Raji (cell line): ENCODE data around the gene NARF.

ENCODE experiments used
- POLR2A ChIP-seq: IDR thresholded peaks from 2 replicates; pipeline ENCODE4 v1.6.1; 2011; ENCODE audit warnings: low read depth, low read length, control low read depth; ENCODE audit not compliant: insufficient read depth

Gene NARF

DNA sequence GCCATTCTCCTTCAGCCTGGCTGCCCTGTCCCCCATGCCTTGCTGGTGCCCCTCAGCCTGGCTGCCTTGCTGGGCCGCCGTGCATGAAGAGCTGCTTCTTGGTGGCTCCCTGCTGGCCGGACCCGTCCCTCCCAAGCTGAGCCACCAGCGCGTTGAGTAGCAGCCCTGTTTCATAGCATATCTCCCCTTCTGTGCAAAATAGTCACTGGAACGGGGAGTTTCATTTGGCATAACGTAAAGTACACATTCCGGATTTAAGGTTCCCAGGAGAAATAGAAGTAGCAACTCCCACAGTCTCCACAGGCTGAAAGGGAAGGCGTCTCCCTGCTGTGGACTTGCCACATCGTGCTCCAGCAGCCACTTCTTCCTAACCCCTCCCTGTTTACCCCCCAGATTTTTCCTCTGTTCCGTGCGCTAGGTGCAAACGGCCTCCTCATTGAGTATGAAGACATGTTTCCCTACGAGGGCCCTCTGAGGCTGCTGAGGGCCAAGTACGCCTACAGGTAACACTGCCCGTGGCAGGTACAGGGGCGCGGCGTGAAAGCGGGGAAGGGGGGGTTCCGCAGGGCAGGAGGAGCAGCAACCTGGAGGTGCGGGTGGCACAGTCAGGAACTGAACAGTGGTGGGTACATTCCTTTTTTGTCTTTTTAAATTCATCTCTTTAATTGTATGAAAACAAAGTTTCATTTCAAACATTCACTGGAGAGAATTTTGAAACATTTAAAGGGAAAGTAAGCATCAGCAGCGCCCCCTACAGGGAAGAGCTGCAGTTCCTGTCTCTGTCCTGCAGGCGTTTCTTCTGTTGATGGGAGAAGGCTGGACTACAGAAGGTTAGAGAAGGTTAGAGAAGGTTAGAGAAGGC, 34.3 kb upstream of the NARF start:
- TF ChIP-seq POLR2A = no peak

DNA sequence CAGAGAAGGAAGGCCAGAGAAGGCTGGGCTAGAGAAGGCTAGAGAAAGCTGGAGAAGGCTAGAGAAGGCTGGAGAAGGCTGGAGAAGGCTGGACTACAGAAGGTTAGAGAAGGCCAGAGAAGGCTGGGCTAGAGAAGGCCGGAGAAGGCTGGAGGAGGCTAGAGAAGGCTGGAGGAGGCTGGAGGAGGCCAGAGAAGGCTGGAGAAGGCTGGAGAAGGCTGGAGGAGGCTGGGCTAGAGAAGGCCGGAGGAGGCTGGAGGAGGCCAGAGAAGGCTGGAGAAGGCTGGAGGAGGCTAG, 33.7 kb upstream of the NARF start:
- no peak for TF ChIP-seq POLR2A

DNA sequence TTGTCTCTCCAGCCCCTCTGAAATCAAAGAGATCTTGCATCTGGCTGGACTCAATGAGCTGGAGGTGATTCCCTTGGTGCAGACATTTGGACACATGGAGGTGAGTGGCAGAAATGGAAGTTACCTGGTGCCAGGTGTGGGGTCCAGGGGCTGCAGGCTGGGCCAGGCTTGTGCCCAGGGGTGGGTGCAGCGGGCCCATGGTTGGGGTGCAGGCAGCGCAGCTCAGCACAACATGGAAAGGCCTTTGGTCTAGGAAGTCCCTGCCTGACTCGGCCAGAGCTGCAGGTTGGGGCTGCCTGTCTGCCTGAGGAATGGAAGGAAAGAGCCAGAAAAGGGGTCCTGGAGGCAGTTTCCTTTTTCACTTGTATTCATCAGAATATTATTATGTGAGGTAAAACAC, 30.0 kb upstream of the NARF start:
- TF ChIP-seq POLR2A = no peak

DNA sequence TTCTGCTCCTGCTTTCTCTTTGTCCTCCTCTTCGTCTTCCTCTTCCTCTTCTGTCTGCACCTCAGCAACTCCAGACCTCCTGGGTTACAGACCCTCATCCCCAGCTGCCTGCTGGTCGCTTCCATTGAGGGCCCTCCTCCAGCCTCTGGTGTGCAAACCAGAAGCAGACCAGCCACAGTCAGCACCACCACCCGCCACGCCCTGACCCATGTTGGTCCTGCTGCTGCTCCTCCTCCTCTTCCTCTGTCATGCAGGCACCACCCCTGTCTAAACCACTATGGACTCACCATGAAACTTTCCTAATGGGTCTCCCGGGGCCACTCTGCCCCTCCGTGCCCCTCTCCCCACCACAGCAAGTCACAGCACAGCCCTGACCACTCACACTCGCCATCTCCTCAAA, 28.7 kb upstream of the NARF start:
- TF ChIP-seq POLR2A = no peak

DNA sequence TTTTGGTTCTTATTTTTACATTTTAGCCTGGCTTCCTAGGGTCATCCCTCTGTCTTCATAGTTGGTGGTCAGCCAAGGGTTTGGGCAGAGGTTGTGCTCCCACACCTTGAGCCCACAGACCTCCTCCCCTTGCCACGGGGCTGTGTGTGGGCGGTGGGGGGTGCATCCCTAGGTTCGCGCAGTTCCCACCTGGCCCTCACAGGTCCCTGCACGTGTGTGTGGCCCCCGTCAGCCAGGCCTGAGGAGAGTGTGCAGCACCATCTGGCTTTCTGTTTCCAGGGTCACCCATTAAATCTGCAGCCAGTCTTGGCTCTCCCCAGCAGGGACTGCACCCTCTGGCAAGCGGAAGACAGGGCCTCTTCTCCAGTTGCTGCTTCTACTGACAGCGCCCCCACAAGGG, 26.5 kb upstream of the NARF start:
- no peak for TF ChIP-seq POLR2A

DNA sequence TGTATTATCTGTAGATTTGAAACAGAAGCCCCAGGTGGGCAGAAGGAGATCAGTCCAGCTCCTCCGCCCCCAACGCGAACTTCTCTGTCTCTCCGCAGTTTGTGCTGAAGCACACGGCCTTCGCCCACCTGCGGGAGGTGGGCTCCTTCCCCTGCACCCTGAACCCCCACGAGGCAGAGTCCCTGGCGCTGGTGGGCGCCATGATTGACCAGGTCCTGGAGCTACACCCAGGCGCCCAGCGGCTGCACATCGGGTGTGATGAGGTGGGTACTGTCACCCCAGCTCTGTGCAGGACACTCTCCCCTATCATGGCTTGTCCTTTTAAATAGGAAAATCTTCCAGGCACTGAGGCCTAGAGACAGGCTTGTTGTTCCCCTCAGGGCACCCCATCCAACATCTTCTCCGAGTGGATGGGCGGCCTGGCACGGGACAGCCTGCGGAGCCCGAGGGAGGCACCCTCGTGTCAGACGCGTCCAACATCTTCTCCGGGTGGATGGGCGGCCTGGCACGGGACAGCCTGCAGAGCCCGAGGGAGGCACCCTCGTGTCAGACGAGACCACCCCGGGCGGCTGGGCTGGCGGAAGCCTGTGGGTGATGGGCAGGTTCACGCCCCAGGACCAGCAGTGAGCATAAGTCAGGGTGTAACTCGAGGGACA, 24.9 kb upstream of the NARF start:
- TF ChIP-seq POLR2A = no peak

DNA sequence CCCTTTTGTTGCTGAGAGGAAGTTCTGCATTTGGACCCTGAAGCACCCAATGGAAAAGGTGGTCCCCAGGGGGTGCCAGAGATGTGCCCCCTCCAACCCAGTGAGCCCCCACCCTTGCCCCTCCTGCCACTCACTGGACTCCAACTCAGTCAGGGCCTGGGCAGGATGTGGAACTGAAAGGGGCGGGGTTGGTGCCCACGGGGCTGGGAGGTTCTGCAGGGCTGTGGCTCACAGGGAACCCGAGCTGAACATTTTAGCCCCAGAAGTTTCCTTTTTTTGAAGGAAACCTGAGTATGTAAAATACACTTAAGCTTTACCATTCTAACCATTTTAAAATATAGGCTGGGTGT, 24.4 kb upstream of the NARF start:
- TF ChIP-seq POLR2A = no peak

DNA sequence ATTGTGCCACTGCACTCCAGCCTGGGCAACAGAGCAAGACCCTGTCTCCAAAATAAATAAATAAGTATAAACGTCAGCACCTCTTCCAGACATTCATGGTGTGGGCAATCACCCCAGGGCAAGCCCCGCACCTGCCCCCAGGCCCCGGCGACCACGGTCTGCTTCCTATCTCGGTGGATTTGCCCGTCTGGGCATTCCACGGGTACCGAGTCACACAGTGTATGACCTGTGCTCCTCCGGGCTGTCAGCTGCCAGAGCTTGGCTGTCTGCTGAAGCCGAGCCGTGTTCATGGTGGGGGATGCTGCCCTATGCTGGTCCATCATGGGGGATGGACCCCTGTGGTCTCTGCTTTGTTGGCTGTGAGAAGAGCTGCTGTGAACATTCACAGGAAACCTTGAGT, 23.4 kb upstream of the NARF start:
- TF ChIP-seq POLR2A = no peak

DNA sequence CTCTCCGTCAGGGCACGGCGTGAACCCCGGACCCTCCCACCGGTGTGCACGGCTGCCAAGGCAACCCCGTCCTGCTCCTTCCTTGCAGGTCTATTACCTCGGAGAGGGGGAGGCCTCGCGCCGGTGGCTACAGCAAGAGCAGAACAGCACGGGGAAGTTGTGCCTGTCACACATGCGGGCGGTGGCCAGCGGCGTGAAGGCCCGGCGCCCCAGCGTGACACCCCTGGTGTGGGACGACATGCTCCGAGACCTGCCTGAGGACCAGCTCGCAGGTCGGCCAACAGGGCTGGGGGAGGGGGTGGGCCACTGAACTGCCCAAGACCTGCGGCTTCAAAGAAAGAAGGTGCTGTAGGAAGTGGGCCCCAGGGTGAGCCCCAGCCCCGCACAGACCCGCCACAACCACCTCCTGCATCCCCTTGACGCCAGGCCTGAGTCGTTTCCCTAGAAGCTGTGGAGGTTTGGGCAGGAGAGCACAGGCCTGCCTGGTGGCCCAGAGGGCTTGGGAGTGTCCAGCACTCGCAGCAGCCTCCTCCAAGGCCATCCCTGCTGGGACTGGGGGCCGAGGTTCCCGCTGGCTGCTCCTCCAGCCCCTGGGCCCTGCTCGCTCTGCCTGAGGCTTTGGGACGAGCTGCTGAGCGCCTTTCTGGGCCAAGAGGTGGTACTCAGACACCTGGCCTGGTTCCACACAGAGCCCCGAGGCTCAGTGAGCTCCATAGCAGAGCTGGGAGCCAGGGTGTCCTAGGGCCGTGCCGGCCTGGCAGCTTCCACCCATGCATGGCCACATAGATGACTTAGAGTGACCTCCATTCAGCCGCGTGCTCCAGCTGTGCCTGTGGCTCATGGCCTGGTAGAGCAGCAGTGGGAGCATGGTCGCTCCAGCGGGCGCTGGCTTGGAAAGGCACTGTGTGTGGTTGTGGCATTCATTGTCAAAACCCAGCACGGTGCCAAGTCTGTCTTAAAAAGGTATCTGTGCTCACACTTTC, 22.6 kb upstream of the NARF start:
- TF ChIP-seq POLR2A = no peak

DNA sequence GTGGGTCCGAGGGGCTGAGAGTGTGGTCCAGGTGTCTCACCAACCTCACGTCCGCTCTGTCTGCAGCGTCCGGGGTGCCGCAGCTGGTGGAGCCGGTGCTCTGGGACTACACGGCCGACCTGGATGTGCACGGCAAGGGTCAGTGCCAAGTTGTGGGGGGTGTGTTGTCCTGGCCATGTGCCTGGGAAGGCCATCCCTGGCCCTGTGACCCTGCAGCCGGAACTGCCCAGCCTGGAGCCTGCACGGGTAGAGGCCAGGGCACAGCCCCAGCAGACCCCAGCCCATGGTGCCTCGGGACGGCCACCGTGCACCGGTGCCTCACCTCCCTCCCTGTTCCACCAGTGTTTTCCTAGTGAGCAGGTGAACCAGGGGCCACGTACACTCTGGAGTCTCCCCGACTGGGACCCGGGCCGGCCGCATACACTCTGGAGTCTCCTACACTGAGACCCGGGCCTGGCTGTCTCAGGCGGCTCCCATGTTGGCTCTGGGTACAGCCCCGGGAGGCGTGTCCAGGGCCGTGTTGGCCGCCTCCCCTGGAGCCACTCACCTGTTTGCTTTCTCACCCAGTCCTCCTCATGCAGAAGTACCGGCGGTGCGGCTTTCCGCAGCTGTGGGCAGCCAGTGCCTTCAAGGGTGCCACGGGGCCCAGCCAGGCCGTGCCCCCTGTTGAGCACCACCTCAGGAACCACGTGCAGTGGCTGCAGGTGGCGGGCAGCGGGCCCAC, 21.8 kb upstream of the NARF start:
- no peak for TF ChIP-seq POLR2A

DNA sequence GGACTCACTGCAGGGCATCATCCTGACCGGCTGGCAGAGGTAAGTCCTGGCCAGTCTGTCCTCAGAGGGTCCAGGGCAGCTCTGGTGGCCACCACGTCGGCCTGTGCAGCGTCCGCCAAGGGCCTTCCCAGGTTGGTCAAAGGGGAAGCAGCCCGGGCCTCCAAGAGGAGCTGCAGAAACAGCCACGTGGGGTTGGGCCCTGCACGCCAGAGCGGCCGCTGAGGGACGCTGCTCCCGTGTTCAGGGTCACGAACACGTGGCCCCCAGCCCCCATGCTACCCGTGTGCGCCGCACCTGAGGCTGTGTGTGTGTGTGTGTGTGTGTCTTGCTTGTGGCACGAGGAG, 21.2 kb upstream of the NARF start:
- TF ChIP-seq POLR2A = no peak

DNA sequence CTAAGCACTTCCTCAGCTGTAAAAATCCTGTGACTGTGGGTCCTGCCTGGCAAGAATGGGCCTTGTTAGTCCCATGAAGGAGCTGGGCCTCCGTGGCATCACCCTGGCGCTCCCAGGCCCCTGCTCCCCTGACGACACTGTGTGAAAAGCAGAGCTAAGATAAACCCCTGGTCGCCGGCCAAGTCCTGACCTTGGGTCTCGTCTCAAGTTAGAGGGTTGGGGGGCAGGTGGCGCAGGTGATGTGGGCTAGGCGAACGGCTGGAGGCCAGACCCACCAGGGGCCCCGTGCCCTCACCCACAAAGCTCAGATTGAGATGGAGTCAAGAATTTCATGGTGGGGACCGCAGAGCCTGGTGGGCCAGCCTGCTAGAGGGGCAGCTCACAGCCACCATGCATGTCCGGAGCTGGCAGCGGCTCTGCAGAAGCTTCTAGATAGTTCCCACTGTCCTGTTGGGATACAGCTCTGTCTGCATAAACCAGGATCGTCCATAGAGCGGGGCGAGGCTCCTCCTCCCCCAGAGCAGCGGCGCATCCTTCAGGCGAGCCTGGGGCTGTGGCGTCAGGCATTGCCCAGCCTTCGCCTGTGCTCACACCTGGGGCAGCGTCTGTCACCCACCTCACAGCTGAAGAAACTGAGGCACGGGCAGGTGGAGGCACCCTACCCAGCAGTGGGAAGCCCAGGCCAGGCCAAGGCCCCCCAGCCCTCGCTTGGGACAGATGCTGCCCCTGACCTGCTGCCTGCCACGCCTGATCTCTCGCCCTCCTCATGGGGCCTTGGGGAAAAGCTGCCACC, 19.9 kb upstream of the NARF start:
- no peak for TF ChIP-seq POLR2A

DNA sequence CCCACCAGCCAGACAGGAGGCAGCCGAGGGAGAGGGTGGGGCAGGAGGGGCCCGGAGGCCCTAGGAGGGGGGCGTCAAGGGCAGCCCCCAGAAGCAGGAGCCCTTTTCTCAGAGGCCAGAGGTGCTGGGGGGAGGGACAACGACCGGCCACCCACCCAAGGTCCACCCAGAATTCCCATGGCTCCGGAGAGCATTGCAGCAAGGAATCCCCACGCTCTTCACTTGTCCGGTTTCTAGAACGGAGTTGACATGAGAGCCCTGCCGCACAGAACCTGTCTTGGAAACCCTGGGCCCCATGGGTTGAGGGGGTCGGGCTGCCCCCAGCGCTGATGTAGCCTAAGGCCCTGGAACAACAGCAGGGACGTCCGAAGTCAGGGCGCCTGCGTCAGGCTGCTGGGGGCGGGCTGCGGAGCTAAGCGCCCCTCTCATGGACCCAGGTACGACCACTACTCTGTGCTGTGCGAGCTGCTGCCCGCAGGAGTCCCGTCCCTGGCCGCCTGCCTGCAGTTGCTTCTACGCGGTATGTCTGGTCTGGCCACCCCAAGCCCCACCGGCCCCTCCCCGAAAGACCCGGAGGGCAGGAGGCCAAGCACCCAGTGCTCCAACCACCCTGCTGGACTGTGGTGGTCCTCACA, 19.2 kb upstream of the NARF start:
- TF ChIP-seq POLR2A = no peak

DNA sequence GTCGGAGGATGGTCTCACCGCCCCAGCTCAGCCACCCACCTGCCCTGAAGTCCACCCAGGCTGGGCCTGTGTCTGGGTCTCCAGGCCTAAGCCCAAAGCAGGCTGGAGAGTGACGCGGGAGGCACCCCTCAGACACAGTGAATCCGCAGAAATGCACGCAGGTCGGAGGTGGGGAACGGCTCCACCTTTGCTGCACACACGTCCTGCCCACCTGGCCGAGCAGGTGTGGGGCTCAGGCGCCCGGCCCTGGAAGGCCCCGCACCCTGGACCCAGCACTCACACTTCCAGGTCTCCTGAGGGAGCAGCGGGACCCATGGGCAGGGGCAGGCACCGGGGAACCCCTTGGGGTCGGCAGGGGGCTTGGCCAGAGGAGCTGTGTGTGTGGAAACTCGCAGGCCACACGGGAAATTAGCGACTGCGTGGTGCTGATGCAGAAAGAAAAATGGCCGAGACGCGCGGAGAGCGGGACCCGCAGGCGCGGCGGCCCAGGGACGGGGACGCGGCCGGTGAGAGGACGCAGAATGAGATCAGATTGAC, 18.6 kb upstream of the NARF start:
- no peak for TF ChIP-seq POLR2A
